HepG2 (cell line): ENCODE results near the gene PGC. TPM values are rescaled to one million over a fixed set of nuclear protein-coding genes. Genes with fewer than 3 reads are reported as not detected.
A peak's percentile ranks its signal among the peaks of the same experiment; 100 is the strongest.

Experiments used
- ATF1 ChIP-seq: IDR thresholded peaks from 2 replicates; pipeline ENCODE4 v1.6.1; 2016; ENCODE audit warnings: mild to moderate bottlenecking, control low read depth
- CREBL2 ChIP-seq: sonication (generic); formaldehyde crosslinking; IDR thresholded peaks from 2 replicates; pipeline ENCODE4 v1.8.1; 2023; ENCODE audit warnings: missing genetic modification reagents, mild to moderate bottlenecking, borderline replicate concordance
- FIP1L1 ChIP-seq: fragments of 200-400 bp; formaldehyde crosslinking; IDR thresholded peaks from 2 replicates; pipeline ENCODE4 v1.6.1; 2018; ENCODE audit warnings: low read depth, mild to moderate bottlenecking, low read length, moderate library complexity, borderline replicate concordance; ENCODE audit not compliant: insufficient read depth
- HMG20B ChIP-seq: conservative IDR thresholded peaks from 2 replicates; pipeline ENCODE4 v1.6.1; 2016; ENCODE audit warnings: missing genetic modification reagents, missing compliant biosample characterization
- KLF16 ChIP-seq, 2 experiments: sonication (generic) in 1 of 2; formaldehyde crosslinking in 1 of 2; IDR thresholded peaks; 2 replicates each; pipeline versions ENCODE4 v1.6.1 to v1.8.0; 2016 to 2023; ENCODE audit warnings: missing genetic modification reagents in 2 of 2, missing compliant biosample characterization in 1 of 2
- NR2C2 ChIP-seq: sonication (generic); formaldehyde crosslinking; IDR thresholded peaks from 2 replicates; pipeline ENCODE4 v1.4.0; 2020; ENCODE audit warnings: missing genetic modification reagents, mild to moderate bottlenecking, moderate library complexity, borderline replicate concordance
- PHF5A ChIP-seq: IDR thresholded peaks from one replicate; pipeline ENCODE4 v1.6.1; 2018; ENCODE audit warnings: low read depth, missing genetic modification reagents; ENCODE audit not compliant: unreplicated experiment
- RARA ChIP-seq: IDR thresholded peaks from 2 replicates; pipeline ENCODE4 v1.6.1; 2016; ENCODE audit warnings: missing genetic modification reagents, missing compliant biosample characterization
- SALL2 ChIP-seq: sonication (generic); formaldehyde crosslinking; IDR thresholded peaks from 2 replicates; pipeline ENCODE4 v1.8.1; 2023; ENCODE audit warnings: mild to moderate bottlenecking, missing genetic modification reagents, inconsistent platforms
- SRSF1 ChIP-seq: fragments of 200-400 bp; formaldehyde crosslinking; optimal IDR thresholded peaks from 2 replicates; pipeline ENCODE3; 2017; ENCODE audit warnings: mild to moderate bottlenecking, low read depth, low read length, moderate library complexity
- ZBTB44 ChIP-seq: sonication (generic); formaldehyde crosslinking; IDR thresholded peaks from 2 replicates; pipeline ENCODE4 v1.4.0; 2020; ENCODE audit warnings: missing genetic modification reagents
- ZNF350 ChIP-seq: sonication (generic); formaldehyde crosslinking; IDR thresholded peaks from 2 replicates; pipeline ENCODE4 v1.4.0; 2020; ENCODE audit warnings: mild to moderate bottlenecking, low read depth, missing genetic modification reagents, borderline replicate concordance
- ZNF451 ChIP-seq: sonication (generic); formaldehyde crosslinking; IDR thresholded peaks from 2 replicates; pipeline ENCODE4 v1.5.0; 2020; ENCODE audit warnings: mild to moderate bottlenecking, missing genetic modification reagents
- ZNF614 ChIP-seq: IDR thresholded peaks from 2 replicates; pipeline ENCODE4 v1.6.1; 2018; ENCODE audit warnings: missing biosample characterization, missing genetic modification reagents, inconsistent platforms, borderline replicate concordance
- ZNF816 ChIP-seq: sonication (generic); formaldehyde crosslinking; IDR thresholded peaks from 2 replicates; pipeline ENCODE4 v1.8.0; 2022; ENCODE audit warnings: missing genetic modification reagents, mild to moderate bottlenecking, borderline replicate concordance
- polyA plus RNA-seq, 8 experiments: library from polyadenylated mRNA; depleted of rRNA in 3 of 8; stranded (reverse) in 7 of 8; unstranded in 1 of 8; fragments of >200 nt; fragmentation: Illumina TruSeq in 4 of 8; extraction: Trizol in 4 of 8; gene quantifications; 2 replicates each; pipeline versions ENCODE4 v1.2.1 to v1.2.3, GENCODE V29; 2011 to 2016; ENCODE audit warnings: low read depth in 4 of 8, missing spikeins in 1 of 8, mixed read lengths in 1 of 8; ENCODE audit not compliant: insufficient read depth in 1 of 8
- total RNA-seq, 5 experiments: library from RNA; depleted of rRNA; stranded (reverse); fragments of >200 nt; fragmentation: Illumina TruSeq; extraction: Trizol; gene quantifications; 2 replicates each; pipeline ENCODE4 v1.2.3, GENCODE V29; 2016; ENCODE audit warnings: low read depth in 1 of 5
- TF ChIP-seq, protein P1 (sequence below): sonication (generic); formaldehyde crosslinking; conservative IDR thresholded peaks from 2 replicates; pipeline ENCODE4 v1.4.0; 2020; ENCODE audit warnings: missing genetic modification reagents
- TF ChIP-seq, protein P2 (sequence below): sonication (generic); formaldehyde crosslinking; IDR thresholded peaks from 2 replicates; pipeline ENCODE4 v1.5.0; 2020; ENCODE audit warnings: missing genetic modification reagents
- TF ChIP-seq, protein P3 (sequence below): sonication (generic); formaldehyde crosslinking; IDR thresholded peaks from 2 replicates; pipeline ENCODE4 v1.8.1; 2023; ENCODE audit warnings: missing genetic modification reagents, inconsistent platforms, borderline replicate concordance
- TF ChIP-seq, protein P4 (sequence below): sonication (generic); formaldehyde crosslinking; IDR thresholded peaks from 2 replicates; pipeline ENCODE4 v1.4.0; 2020; ENCODE audit warnings: missing genetic modification reagents

Gene PGC
- total and polyA plus RNA-seq, 2 of the 13 experiments (the other 11 are each of a cell fraction or from before 2014, with no cell fraction given) = 426 to 502 TPM

GRCh38 chr6:41779788-41780550 lies 32.8 kb upstream of the PGC start, which contains the start of gene FRS3 (continued):
- TF ChIP-seq FIP1L1 (no peak), ZNF451 (CRISPR knock-in tag) (peak; percentile 96), CREBL2 (CRISPR knock-in tag) (no peak; the same call in 1 of the 2 replicates), SRSF1 (peak; percentile 62), SALL2 (CRISPR knock-in tag) (peak; percentile 99), RARA (peak; percentile 45; the same call in 1 of the 2 replicates), ZNF614 (CRISPR knock-in tag) (peak; percentile 89; the same call in 1 of the 2 replicates), NR2C2 (CRISPR knock-in tag) (peak; percentile 99), HMG20B (CRISPR knock-in tag) (peak; percentile 65; the same call in 1 of the 2 replicates), ZNF350 (peak; percentile 78; the same call in 1 of the 2 replicates), ATF1 (CRISPR knock-in tag) (no peak), ZNF816 (no peak; the same call in 1 of the 2 replicates), KLF16 (CRISPR knock-in tag; IDR thresholded peaks at IDR 0.05) (peak in 1 of 2 experiments; percentile 92; a peak in 2 of 4 replicates), ZBTB44 (peak; percentile 76; the same call in 1 of the 2 replicates), PHF5A (CRISPR knock-in tag) (peak; percentile 69)
- TF ChIP-seq, protein P1, sequence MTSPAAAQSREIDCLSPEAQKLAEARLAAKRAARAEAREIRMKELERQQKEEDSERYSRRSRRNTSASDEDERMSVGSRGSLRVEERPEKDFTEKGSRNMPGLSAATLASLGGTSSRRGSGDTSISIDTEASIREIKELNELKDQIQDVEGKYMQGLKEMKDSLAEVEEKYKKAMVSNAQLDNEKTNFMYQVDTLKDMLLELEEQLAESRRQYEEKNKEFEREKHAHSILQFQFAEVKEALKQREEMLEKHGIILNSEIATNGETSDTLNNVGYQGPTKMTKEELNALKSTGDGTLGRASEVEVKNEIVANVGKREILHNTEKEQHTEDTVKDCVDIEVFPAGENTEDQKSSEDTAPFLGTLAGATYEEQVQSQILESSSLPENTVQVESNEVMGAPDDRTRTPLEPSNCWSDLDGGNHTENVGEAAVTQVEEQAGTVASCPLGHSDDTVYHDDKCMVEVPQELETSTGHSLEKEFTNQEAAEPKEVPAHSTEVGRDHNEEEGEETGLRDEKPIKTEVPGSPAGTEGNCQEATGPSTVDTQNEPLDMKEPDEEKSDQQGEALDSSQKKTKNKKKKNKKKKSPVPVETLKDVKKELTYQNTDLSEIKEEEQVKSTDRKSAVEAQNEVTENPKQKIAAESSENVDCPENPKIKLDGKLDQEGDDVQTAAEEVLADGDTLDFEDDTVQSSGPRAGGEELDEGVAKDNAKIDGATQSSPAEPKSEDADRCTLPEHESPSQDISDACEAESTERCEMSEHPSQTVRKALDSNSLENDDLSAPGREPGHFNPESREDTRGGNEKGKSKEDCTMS (CRISPR knock-in tag) = no peak
- TF ChIP-seq, protein P2, sequence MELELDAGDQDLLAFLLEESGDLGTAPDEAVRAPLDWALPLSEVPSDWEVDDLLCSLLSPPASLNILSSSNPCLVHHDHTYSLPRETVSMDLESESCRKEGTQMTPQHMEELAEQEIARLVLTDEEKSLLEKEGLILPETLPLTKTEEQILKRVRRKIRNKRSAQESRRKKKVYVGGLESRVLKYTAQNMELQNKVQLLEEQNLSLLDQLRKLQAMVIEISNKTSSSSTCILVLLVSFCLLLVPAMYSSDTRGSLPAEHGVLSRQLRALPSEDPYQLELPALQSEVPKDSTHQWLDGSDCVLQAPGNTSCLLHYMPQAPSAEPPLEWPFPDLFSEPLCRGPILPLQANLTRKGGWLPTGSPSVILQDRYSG (CRISPR knock-in tag) = no peak
- TF ChIP-seq, protein P3, sequence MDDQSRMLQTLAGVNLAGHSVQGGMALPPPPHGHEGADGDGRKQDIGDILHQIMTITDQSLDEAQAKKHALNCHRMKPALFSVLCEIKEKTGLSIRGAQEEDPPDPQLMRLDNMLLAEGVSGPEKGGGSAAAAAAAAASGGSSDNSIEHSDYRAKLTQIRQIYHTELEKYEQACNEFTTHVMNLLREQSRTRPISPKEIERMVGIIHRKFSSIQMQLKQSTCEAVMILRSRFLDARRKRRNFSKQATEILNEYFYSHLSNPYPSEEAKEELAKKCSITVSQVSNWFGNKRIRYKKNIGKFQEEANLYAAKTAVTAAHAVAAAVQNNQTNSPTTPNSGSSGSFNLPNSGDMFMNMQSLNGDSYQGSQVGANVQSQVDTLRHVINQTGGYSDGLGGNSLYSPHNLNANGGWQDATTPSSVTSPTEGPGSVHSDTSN (CRISPR knock-in tag) = no peak
- TF ChIP-seq, protein P4, sequence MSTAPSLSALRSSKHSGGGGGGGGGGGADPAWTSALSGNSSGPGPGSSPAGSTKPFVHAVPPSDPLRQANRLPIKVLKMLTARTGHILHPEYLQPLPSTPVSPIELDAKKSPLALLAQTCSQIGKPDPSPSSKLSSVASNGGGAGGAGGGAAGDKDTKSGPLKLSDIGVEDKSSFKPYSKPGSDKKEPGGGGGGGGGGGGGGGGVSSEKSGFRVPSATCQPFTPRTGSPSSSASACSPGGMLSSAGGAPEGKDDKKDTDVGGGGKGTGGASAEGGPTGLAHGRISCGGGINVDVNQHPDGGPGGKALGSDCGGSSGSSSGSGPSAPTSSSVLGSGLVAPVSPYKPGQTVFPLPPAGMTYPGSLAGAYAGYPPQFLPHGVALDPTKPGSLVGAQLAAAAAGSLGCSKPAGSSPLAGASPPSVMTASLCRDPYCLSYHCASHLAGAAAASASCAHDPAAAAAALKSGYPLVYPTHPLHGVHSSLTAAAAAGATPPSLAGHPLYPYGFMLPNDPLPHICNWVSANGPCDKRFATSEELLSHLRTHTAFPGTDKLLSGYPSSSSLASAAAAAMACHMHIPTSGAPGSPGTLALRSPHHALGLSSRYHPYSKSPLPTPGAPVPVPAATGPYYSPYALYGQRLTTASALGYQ (CRISPR knock-in tag) = no peak
